Activated T-helper 1 cell treated with anti-CD3 and anti-CD28 coated beads, Interleukin-12 subunit alpha, Interleukin-12 subunit beta, Interleukin-2, Interleukin-4 antibody, amounts not matched to agents 30 ng/mL and 10 ng/mL and 1 ng/mL, durations not matched to agents 14 hours and 24 hours and 36 hours (primary cell): ENCODE data around the gene ERP44. TPM values are rescaled to one million over a fixed set of nuclear protein-coding genes. Genes with fewer than 3 reads are reported as not detected.
A peak's percentile ranks its signal among the peaks of the same experiment; 100 is the strongest.
"Not testable (repeated sequence)": the region's sequence is repeated elsewhere in the genome, so short reads cannot be mapped to it uniquely, and the experiment has no call there.

Experiments
- DNase-seq: peaks from one replicate; pipeline ENCODE4 v3.0.0; 2021; ENCODE audit warnings: low spot score
- H3K27ac Mint-ChIP-seq: one replicate; pipeline ENCODE4 v1.8.0; 2021; ENCODE audit warnings: mild to moderate bottlenecking, mixed read lengths
- H3K27me3 Mint-ChIP-seq: one replicate; pipeline ENCODE4 v1.8.0; 2022; ENCODE audit warnings: mild to moderate bottlenecking, moderate library complexity, mixed read lengths; ENCODE audit not compliant: insufficient read depth
- H3K36me3 Mint-ChIP-seq: one replicate; pipeline ENCODE4 v1.8.0; 2021; ENCODE audit warnings: low read depth, mixed read lengths
- H3K4me1 Mint-ChIP-seq: one replicate; pipeline ENCODE4 v1.8.0; 2021; ENCODE audit warnings: low read depth, mixed read lengths
- H3K4me3 Mint-ChIP-seq: one replicate; pipeline ENCODE4 v1.8.0; 2021; ENCODE audit warnings: mild to moderate bottlenecking, moderate library complexity, mixed read lengths
- H3K9me3 Mint-ChIP-seq: one replicate; pipeline ENCODE4 v1.8.0; 2021; ENCODE audit warnings: mixed read lengths
- intact Hi-C: fragments of 100-400 bp; cut with micrococcal nuclease; formaldehyde crosslinking; loops from one replicate; pipeline ENCODE4 v1.15.1; 2024
- total RNA-seq: library from RNA; stranded (reverse); gene quantifications from 2 replicates; pipeline ENCODE4 v1.2.3, GENCODE V29; 2022

Gene ERP44
- total RNA-seq = 17.3 and 18.1 TPM in 2 replicates

DNA sequence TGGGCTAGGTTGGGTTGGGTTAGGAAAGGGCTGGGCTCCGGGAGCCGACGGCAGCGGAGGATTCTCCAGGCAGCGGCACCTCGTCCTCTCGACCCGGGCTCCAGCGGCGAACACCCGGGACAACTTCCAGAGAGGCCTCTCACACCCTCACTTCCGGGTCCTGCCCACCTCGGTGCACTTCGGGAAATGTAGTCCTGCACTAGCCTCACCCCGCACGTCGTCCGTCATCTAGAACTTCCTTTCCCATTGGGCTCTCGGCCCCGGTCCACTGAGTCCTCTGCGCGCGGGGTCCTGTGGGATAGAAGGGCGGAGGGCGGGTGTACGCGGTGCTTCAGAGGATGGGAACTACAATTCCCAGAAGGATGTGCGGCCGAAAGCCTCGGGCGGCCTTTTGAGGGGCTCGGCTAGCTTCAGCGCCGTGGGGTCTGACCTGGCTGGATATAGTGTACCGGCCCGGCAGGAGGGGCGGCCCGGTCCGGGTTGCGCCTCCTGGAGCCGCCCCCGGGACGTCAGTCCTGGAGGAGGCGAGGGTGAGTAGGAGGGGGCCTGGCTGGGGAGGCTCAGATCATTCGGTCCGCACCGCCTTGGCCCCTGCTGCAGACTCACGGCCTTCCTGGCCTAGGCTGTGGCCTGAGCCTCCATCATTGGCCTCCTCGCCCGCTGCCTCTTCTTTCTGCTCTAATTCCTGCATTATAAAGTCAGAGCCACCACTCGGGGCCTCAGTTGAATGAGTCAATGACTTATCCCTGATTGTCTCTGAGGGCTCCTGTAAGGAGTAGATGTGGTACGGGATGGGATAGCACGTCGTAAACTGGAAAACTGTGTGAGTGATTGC, at the start of gene ERP44, which contains the start of gene INVS:
ERP44 (minus strand) TSS at position 114 of the 835 bp plus-strand sequence. CDS start 160 bp downstream, outside the sequence.
INVS (plus strand) TSS at position 357 of the 835 bp plus-strand sequence. CDS start 5,279 bp downstream, outside the sequence.
- Mint-ChIP-seq H3K27me3 (no peaks in the 10 kb centered on the region), H3K36me3 (no peaks in the 10 kb centered on the region), H3K4me1 (peaks cover 34% of the 10 kb centered on the region), H3K27ac (peak within 1 kb of the TSS; percentile 95), H3K9me3 (no peaks in the 10 kb centered on the region), H3K4me3 (peak within 1 kb of the TSS; percentile 99)
- DNase-seq = peak; percentile 96
- intact Hi-C loops = loop anchor here (1.0 to 10.0 kb wide), 16 partner anchors 16 to 1844 kb away; partner anchors contain the start of genes MRPL50, MSANTD3, RNF20 and SEC61B

DNA sequence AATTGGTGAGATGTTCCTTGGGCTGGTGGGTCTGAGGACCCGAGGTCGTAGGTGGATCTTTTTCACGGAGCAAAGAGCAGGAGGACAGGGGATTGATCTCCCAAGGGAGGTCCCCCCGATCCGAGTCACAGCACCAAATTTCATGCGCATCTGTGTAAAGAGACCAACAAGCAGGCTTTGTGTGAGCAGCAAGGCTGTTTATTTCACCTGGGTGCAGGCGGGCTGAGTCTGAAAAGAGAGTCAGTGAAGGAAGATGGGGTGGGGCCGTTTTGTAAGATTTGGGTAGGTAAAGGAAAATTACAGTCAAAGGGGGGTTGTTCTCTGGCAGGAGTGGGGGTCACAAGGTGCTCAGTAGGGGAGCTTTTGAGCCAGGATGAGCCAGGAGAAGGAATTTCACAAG, 47.2 kb upstream of the ERP44 start:
- H3K4me1 Mint-ChIP-seq, H3K4me3 Mint-ChIP-seq, DNase-seq, H3K9me3 Mint-ChIP-seq, H3K27me3 Mint-ChIP-seq, H3K27ac Mint-ChIP-seq, H3K36me3 Mint-ChIP-seq, intact Hi-C loops: not testable (repeated sequence)

DNA sequence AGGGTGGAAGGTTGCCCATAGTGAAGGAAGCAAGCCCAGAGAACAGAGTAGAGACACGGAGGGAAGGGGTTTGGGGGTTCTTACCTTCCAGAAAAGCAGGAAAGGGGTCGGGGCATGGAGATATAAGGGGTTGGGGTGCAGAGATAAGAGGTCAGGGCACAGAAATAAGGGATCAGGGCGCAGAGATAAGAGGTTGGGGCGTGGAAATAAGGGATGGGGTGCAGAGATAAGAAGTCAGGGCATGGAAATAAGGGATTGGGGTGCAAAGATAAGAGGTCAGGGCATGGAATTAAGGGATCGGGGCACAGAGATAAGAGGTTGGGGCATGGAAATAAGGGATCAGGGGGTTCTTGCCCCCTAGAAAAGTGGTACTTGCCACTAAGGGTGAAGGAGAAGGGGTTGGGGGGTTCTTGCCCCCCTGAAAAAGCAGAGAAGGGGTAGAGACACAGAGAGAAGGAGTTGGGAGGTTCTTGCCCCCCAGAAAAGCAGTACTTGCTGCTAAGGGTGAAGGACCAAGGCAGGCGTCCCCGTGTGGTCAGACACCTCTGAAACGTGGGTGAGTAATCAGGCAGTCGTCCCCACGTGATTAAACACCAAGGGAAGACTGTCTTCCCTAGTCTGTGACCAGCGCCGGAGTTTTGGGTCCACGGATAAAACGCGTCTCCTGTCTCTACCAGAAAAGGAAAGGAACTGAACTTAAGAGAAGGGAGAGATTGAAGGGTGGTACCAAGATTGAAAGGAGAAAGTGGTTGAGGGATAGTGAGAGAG, 46.6 kb upstream of the ERP44 start:
- H3K4me1 Mint-ChIP-seq, H3K27ac Mint-ChIP-seq: not testable (repeated sequence)

DNA sequence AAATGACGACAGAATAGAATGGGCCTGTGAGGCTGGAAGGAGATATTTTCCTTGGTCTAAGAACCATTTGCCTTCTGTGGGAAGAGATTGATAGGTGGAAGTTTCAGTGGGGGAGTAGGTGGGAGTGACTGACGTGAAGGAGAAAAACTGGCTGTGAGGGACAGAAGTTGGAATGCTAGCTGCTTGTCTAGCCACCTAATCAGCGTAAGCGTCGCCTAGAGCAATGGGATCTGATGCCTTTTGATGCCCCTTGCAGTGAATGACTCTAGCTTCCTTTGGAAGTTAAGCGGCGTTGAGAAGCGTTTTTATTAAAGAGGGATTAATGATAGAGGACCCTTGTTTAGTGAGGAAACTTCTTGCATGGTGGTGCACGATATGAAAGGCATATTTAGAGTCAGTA, 43.1 kb upstream of the ERP44 start:
- DNase-seq, intact Hi-C loops, H3K4me3 Mint-ChIP-seq, H3K36me3 Mint-ChIP-seq, H3K27ac Mint-ChIP-seq, H3K27me3 Mint-ChIP-seq, H3K9me3 Mint-ChIP-seq, H3K4me1 Mint-ChIP-seq: not testable (repeated sequence)

More for the DNA sequence above, 46.6 kb upstream of the ERP44 start:
- H3K4me3 Mint-ChIP-seq, H3K9me3 Mint-ChIP-seq, intact Hi-C loops, H3K27me3 Mint-ChIP-seq, DNase-seq, H3K36me3 Mint-ChIP-seq: not testable (repeated sequence)

DNA sequence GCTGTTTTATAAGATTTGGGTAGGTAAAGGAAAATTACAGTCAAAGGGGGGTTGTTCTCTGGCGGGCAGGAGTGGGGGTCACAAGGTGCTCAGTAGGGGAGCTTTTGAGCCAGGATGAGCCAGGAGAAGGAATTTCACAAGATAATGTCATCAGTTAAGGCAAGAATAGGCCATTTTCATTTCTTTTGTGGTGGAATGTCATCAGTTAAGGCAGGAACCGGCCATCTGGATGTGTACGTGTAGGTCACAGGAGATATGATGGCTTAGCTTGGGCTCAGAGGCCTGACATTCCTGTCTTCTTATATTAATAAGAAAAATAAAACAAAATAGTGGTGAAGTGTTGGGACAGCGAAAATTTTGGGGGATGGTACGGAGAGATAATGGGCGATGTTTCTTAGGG, 41.5 kb upstream of the ERP44 start:
- H3K27me3 Mint-ChIP-seq, intact Hi-C loops, H3K9me3 Mint-ChIP-seq, DNase-seq, H3K4me1 Mint-ChIP-seq, H3K4me3 Mint-ChIP-seq, H3K27ac Mint-ChIP-seq, H3K36me3 Mint-ChIP-seq: not testable (repeated sequence)

DNA sequence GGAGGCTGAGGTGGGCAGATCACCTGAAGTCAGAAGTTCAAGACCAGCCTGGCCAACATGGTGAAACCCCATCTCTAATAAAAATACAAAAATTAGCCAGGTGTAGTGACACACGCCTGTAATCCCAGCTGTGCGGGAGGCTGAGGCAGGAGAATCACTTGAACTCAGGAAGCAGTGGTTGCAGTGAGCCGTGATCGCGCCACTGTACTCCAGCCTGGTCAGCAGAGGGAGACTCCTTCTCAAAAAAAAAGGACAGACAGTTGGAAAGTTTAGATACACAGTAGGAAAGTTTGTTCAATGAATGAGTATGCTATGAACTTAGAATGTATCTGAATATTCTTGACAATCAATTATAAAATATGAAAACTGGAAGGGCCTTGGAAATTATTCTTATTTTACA, 38.0 kb upstream of the ERP44 start:
- H3K27ac Mint-ChIP-seq, H3K36me3 Mint-ChIP-seq, DNase-seq, H3K4me1 Mint-ChIP-seq, intact Hi-C loops, H3K27me3 Mint-ChIP-seq, H3K9me3 Mint-ChIP-seq, H3K4me3 Mint-ChIP-seq: not testable (repeated sequence)

DNA sequence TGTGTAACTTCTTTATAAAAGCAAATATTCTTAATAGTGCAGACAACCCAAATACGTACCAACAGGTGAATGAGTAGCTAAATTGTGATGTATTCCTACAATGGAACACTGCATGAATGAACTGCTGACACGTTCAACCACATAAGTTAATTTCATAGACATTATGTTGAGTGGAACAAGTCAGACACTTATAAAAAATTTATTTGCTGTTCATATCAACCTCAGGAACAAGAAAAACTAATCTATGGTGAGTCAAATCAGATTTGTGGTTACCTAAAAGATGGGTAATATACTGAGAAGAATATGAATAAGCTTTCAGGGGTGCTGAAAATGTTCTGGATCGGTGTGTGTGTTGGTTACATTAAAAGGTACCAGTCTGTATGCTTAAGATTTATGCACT, 35.9 kb upstream of the ERP44 start:
- no peak overlapping the region for H3K4me3 Mint-ChIP-seq
- H3K27ac Mint-ChIP-seq = no peak overlapping the region
- peaks cover 5% of the 10 kb centered on the region for H3K36me3 Mint-ChIP-seq
- DNase-seq = no peak
- H3K4me1 Mint-ChIP-seq = no peaks in the 10 kb centered on the region
- H3K9me3 Mint-ChIP-seq = no peaks in the 10 kb centered on the region
- intact Hi-C loops = no loop called here
- H3K27me3 Mint-ChIP-seq = no peaks in the 10 kb centered on the region

DNA sequence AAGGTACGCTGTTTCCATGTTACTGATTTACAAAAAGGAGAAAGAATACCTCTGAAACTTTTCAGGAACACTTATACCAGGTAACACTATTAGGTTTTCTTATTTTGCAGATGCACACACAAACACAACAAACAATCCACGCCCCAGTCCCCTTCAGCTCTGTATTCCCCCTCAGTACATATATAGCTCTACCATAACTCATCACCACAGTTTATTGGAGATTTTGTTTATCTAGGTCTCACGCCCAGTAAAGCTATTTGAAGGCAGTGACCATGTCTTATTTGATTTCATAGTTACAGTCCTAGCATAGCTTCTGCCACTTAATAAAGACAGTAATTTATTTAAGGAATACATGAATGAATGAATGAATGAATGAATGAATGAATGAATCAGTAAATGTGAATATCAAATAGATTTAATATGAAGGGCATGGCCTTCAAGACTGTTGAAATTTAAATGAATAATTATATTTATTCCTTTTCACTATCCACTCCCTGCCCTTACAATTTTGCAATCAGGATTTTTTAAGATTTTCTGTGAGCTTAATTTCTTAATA, 33.2 kb upstream of the ERP44 start:
- Mint-ChIP-seq H3K27me3 (no peaks in the 10 kb centered on the region), H3K4me1 (no peaks in the 10 kb centered on the region)

DNA sequence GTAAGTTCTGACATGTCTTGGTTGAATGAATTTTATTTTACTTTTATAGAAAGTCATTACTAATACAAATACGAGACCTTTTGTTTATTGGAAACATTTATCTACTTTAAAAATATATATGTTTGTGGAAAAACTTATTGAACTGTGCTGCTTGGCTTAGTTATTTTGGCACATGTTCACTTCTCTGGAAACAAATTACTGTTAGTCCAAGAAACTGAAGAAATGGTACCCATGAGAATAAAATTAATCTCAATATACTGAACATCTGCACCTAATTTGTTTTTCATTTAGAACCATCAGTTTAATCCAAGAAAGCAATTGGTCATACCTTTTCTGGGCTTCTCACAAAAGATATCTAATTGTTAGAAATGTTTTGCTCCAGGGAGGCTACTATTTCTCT, 32.4 kb upstream of the ERP44 start:
- intact Hi-C loops = no loop called here
- no peaks in the 10 kb centered on the region for H3K27me3 Mint-ChIP-seq
- no peak for DNase-seq
- no peak overlapping the region for H3K4me3 Mint-ChIP-seq
- H3K36me3 Mint-ChIP-seq = peaks cover 7% of the 10 kb centered on the region
- no peaks in the 10 kb centered on the region for H3K9me3 Mint-ChIP-seq
- H3K27ac Mint-ChIP-seq = no peak overlapping the region
- no peaks in the 10 kb centered on the region for H3K4me1 Mint-ChIP-seq

More for the DNA sequence above, 33.2 kb upstream of the ERP44 start:
- Mint-ChIP-seq H3K36me3 (peaks cover 7% of the 10 kb centered on the region), H3K9me3 (no peaks in the 10 kb centered on the region), H3K4me3 (no peak overlapping the region), H3K27ac (no peak overlapping the region)
- no peak for DNase-seq
- intact Hi-C loops = no loop called here

DNA sequence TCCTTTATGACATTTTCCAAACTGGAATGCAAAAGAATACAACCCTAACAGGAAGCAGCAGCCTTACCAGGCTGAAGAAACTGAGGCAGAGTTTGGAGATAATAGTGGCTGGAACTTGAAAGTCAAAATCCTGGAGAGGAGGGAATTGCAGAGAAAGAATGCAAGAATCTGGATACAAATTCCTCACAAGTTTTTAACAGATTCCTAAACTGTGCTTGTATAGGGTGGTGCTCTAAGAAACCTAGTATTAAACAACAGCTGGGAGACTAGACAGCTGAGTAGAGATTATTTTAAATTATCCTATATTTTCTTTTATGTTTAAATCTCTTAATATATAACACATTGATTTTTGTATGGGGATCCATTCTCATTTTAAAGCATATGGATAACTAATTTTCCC, 31.0 kb upstream of the ERP44 start:
- H3K36me3 Mint-ChIP-seq = peaks cover 7% of the 10 kb centered on the region
- no peaks in the 10 kb centered on the region for H3K4me1 Mint-ChIP-seq
- DNase-seq = no peak
- no peaks in the 10 kb centered on the region for H3K27me3 Mint-ChIP-seq
- H3K4me3 Mint-ChIP-seq = no peak overlapping the region
- intact Hi-C loops = no loop called here
- H3K9me3 Mint-ChIP-seq = no peaks in the 10 kb centered on the region
- no peak overlapping the region for H3K27ac Mint-ChIP-seq

DNA sequence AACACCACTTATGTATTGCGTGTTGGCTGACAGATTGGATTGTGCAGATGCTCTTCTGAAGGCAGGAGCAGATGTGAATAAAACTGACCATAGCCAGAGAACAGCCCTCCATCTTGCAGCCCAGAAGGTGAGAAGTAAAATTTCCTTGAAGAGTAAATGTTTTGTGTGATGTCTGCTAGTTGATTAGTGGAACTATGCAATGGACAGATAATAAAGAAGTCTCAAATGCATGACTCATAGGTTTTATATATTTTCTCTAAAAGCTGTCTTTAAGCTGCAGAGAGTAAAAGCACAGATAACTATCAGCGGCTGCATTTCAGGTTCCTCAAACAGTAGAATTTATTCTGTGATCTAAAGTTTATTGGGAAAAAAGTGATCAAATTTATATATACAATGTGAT, 27.6 kb upstream of the ERP44 start:
- H3K27ac Mint-ChIP-seq = no peak overlapping the region

DNA sequence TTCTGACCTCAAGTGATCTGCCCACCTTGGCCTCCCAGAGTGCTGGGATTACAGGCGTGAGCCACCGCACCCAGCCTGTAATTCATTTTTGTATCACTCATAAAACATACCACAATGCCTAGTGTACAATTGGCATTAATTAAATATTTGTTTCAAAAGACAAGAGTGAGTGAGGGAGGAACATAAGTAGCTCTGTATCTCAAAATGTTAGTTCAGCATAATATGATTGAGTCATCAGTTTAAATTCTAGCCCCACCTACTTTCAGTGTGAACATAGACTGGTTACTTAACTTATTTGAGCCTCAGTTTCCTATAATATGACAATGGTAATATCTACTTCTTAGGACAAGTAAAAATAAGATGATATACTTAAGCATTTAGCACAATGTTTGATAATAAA, 27.1 kb upstream of the ERP44 start:
- Mint-ChIP-seq H3K27ac (no peak overlapping the region), H3K4me3 (no peak overlapping the region), H3K27me3 (no peaks in the 10 kb centered on the region), H3K36me3 (peaks cover 8% of the 10 kb centered on the region), H3K4me1 (no peaks in the 10 kb centered on the region), H3K9me3 (no peaks in the 10 kb centered on the region)
- intact Hi-C loops = no loop called here
- no peak for DNase-seq

More for the DNA sequence above, 27.6 kb upstream of the ERP44 start:
- no peak for DNase-seq
- Mint-ChIP-seq H3K36me3 (peaks cover 6% of the 10 kb centered on the region), H3K4me3 (no peak overlapping the region), H3K4me1 (no peaks in the 10 kb centered on the region), H3K27me3 (no peaks in the 10 kb centered on the region), H3K9me3 (no peaks in the 10 kb centered on the region)
- intact Hi-C loops = no loop called here

DNA sequence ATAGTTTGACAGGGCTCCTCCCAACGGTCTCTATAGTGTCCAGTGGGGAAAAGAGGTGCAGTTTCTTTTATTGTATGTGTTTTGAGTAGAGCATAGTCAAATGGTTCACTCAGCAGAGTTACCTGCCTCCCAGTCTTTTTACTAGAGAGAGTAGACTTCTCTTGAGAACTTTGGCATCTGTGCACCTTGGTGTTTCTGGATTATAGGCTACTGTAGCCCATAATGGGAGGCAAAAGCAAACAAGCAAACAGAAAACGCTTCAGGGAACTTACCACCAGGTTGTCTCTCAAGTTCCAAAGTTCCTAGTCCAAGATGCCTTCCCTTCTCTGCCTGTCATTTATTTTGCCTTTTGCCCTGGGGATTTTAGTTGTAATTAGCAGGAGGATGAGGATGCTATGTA, 26.4 kb upstream of the ERP44 start:
- H3K9me3 Mint-ChIP-seq = no peaks in the 10 kb centered on the region
- no peak overlapping the region for H3K27ac Mint-ChIP-seq
- H3K27me3 Mint-ChIP-seq = no peaks in the 10 kb centered on the region
- no peak for DNase-seq
- no peaks in the 10 kb centered on the region for H3K4me1 Mint-ChIP-seq
- H3K36me3 Mint-ChIP-seq = peaks cover 8% of the 10 kb centered on the region
- intact Hi-C loops = no loop called here
- no peak overlapping the region for H3K4me3 Mint-ChIP-seq
